Measurements from ENCODE around the gene TSPAN18.

Gene TSPAN18

DNA sequence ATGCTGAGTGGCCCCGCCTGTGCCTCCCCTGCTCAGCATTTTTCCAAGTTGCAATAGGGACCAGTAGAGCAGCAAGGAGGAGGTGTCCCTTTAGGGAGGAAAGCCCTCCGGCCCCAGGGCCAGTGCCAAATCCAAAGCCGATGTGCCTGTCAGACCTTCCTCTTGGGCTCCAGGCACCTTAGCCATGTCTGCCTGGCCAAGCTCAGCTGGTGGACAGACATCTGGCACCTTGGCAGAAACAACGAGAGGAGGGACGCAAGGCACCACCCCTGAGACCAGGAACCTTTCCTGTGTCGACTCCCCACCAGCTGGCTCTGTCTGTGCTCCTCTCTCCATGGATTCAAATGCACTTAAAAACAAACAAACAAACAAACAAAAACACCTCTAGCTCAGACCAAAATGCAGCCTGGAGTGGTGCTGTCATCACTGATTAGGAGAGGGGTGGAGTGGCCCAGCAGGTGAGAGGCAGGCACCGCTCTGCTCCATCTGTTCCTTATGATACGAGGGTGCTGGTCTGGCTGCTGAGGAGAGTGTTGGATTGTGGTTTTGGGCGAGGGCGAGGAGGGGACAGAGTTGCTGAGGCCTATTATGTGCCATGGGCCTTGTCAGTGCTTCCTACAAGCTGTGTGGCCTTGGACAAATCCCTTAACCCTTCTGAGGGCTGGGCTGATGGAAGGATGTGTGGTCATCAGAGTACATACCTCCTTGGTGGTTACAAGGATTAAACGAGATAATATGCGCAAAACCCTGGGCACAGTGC lies 177.7 kb downstream of the TSPAN18 start:
- DNase-seq, result no peak

DNA sequence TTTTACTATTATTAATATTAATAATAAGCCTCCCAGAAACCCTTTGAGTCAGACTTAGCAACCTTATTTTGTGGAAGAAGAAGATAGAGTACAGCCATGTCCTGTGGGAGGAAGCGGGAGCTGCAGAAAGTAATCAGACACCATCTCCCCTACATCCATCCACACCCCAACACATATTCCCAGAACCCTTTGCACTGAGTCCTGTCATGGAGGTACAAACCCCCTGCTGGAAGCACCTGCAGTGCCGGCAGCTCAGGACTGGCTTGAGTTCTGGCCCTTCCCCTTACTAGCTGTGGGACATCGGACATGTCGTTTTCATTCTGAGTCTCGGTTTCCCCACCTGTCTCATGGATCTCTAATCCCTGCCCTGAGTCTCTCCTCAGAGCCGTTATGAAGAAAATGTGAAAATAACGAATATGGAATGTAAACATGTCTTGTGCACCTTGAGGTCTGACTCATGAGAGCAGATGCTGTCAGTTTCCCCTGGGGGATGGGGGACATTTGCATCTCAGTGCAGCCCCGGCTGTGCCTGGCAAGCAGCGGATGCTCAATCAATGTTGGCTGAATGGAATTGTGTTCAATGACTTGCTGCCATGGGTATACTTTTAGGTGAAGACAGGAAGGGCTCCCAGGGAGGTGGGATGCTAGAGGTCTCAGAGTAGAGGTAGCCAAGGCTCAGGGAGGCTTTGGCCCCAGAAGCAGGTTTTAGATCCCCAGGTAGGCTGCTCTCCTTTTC lies 178.5 kb downstream of the TSPAN18 start:
- no peak for DNase-seq

DNA sequence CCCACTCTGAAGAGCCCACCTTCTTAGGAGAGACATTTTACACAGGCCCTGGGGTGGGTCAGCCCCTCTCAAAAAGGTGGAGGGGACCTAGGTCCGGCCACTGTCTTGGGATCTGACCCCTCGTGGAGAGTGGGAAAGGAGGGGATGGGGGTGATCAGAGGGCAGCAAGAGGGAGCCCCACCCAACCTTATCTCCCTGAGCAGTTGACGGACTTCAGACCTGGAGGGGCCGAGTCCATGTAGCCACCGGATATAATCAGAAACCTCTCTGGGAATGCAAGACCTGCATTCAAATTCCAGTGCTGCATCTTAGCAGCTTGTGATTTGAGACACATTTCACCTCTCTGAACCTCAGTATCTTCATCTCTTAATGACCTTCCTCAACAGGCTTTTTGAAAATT lies 179.9 kb downstream of the TSPAN18 start:
- DNase-seq, result no peak

DNA sequence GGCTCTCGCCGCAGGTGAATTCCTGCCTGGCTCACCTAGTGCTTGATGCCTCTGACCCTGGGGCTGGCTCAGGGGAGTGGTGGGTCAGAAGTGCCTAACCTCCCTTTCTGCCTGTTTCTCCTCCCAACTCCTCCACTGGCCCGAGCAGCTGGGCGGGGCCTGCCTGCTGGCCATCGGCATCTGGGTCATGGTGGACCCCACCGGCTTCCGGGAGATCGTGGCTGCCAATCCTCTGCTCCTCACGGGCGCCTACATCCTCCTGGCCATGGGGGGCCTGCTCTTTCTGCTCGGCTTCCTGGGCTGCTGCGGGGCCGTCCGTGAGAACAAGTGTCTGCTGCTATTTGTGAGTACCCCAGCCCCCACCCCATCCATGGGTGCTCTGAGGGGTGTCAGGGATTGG lies 182.8 kb downstream of the TSPAN18 start:
- DNase-seq, result no peak

DNA sequence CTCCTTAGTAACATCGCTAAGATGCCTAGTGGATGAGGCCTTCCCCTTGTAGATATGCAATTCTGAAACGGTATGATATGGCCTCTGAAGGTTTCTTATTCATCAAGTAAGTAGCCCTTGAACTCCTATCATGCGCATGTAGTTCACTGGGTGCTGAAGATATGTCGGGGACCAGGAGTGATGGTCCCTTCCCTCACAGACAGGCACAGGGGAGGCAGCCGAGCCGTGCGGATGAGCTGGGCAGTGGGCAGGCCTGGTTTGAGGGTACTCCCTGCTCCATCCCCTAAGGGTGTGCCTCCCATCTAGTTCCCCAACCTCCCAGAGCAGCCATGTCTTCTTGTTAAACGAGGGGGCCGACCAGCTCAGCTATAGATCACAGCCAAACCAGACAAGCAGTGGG lies 183.8 kb downstream of the TSPAN18 start:
- no peak for DNase-seq

DNA sequence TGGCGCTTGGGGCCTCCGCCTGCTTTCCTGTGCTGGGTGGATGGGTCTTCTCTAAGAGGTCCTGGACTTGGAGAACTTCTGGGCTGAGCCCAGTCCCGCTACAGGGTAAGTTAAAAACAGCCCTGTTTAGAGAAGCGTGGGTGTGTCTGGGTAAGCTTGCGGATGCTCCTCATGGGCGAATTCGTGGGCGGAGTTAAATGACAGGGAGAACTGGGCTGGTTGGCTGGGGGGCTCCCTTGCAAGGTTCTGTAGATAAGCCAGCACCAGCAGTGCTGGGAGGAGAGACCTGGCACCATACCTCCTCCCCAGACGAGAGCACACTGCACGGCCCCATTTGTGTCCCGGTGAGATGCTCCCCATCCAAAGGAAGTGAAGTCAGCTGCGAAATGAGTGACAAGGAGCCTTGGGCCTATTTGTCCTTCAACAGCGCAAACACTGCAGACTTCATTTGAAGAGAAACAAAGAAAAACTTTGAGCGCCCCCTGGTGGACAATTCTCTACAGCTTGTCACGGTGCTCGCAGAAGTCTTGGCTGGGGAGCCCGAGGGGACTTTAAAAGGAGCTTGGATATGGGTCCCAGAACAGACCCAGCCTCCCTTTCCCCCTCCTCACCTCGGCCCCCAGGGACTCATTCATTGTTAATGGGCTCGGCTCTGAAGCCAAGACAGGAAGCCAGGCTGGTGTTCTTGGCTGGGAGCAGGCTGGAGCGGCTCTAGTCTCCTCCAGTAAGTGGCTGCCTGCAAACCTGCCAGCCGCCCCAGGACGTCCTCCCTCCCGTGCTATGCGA lies 184.5 kb downstream of the TSPAN18 start:
- peak; percentile 78 for DNase-seq

DNA sequence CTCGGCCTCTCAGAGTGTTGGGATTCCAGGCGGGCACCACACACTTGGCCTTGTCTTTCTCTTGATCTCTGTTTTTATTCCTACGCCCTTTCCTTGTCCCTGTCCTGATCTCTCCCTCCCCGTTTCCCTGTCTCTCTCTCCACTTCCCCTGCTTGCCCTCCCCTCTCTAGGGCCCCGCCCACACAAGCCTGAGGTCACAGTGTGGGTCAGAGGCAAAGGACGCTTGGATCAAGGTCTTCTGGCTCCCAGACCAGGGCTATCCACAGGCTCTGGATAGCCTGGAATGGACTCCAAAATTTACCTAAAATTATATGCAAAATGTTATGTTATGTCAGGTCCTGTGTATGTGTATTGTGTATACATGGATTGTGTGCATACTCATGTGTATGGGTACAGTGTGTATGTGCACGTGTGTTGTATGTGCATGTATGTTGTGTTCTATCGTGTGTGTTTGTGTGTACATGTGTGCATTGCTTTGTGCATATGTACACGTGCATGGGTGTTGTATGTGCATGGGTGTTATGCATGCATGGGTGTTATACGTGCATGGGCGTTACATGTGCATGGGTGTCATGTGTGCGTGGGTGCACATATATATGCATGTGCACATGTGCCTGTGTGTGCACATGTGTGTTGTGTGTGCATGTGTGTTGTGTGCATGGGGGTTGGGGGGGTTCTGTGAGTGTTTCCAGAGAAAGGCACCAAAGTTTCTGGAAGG lies 185.7 kb downstream of the TSPAN18 start:
- no peak for DNase-seq

DNA sequence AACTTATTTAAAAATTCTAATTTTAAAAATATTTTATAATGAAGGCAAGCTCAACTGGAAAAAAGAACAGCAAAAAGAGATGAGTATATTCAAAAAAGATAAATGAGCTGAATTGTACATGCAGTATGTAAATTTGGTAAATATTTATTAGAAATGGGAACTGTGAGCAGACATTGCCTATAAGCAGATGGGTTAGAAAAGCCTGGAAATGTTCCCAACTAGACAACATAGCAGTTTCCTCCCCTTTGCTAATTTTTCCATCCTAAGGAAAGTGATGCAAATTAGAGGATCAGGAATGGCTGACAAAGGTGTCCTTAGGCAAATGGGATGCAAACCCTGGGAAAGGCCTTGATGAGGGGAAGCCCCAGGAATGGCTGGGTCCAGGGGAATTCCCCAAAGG lies 186.7 kb downstream of the TSPAN18 start:
- no peak for DNase-seq

DNA sequence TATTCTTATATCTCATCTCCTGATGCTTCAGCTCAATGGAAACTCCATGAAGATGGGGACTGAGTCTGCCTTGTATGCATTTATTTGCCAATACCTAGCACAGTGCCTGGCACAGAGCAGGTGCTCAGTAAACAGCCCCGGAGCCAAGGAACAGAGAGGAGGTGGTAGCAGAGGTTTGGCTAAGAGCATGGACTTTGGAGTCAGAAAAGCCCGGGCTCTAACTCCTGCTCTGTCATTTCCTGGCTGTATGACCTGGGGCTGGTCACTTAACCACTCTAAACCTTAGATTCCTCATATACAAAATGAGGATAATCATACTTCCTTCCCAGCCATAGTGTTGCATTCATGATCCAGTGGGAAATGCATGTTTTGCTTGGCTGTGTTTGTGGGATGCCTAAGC lies 187.3 kb downstream of the TSPAN18 start:
- no peak for DNase-seq

DNA sequence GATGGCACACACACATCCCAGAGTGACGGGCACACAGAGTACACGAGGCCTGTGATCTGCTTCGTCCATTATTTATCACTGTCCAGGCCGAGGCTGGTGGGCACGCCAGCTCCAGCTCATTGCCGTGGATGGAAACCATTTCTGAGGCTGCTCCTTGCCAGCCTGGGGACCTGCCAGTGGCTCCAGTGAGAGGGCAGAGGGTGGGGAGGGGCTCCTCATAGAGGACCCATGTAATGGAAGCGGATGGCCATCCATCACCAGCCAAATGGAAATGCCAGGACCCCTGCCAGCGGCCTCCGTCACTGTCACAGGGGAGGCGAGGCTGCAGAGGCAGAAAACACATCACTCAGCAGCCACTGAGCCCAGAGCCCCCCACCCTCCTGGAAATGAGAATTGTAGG lies 188.2 kb downstream of the TSPAN18 start:
- DNase-seq, result no peak

DNA sequence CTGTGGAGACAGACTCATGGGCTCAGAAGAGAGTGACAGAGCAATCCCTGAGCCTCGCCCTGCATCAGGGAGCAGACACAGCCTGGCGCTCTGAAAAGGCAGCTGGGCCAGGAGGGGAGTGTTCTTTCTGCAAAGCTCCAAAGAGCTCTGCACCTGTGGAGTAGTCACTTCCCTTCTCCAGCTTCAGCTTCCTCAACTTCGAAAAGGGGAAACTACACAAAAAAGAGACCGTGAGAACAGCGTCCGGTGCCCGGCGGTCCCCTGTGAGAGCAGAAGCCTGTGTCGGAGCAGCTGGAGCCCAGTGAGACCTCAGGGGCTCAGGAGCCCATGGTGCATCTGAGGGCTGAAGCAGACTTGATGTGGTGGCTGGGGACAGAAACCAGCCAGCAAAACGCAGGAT lies 188.9 kb downstream of the TSPAN18 start:
- no peak for DNase-seq

DNA sequence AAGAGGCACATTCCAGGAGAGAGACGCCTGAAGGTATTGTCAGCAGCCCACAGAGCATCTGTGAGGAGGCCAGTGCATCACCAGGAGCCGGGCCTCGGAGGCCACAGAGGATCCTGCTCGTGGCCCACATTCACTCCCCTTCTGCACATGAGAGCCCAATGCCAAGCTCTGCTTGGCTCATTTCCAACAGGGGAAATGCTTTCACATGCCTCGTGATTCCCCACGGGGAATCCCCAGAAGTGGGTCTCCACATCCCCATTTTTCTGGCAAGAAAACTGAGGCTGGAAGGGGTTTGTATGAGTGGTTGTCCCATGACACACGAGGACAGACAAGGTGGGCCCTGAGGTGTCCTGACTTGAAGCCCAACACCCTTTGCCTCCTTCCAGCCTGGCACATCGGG lies 189.6 kb downstream of the TSPAN18 start:
- DNase-seq, result no peak

DNA sequence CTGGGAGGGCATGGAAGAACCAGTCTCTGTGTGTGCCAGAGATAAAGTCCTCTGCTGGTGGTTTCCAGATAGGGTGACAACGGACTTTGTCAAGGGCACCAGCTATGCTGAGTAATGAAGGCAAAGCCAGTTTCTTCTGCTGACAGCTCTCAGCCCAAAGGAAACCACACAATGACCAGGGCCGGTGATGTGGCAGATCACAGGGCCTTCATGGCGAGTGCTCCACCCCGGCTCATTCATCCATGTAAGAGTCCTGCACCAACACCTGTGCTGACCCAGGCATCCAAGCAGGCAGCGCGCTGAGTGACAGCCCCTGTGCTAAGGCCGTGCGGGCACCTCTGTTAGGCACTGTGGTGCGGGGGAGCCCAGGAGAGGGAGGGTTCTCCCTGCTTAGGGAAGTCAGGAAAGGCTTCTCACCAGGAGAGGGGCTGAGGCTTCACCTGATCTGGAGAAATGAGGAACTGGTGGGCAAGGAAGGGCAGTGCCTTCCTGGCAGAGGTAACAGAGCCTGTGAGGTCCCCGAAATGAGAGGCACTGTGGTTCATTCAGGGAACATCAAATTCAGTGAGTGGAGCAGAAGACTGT lies 190.1 kb downstream of the TSPAN18 start:
- DNase-seq, result no peak

DNA sequence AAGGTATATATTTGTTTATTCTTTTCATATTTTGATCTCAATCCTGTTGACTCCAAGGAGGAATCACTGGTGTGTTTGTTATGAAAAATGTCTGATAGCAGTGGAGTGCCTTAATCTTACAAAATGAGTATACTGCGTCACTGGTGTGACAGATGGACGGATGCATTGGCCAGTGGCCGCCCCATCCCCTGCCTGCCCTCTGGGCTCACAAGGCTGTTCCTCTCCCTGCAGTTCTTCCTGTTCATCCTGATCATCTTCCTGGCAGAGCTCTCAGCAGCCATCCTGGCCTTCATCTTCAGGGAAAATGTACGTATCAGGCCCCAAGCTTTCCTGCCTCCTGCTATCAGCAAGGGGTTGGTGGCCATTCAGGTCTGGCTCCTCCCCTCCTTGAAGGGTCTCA lies 191.0 kb downstream of the TSPAN18 start:
- DNase-seq, result no peak

DNA sequence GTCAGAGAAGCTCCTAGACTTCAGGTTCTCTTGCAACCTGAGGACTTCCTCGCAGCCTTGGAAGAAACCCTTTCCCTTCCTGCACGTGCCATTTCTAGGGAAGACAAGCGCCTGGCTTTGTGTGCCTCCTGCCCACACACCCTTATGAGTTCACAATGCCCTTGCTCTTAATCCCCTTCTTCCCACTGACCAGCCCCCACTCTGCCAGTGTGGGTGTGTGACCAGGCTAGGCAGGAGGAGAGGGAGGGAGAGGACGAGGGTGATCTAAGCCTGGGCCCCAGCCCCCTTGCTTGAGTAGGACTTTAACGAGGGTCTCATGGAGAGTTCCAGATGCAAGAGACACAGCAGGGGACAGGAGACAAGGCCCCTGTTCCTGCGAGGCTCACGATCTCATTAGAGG lies 193.7 kb downstream of the TSPAN18 start:
- no peak for DNase-seq

DNA sequence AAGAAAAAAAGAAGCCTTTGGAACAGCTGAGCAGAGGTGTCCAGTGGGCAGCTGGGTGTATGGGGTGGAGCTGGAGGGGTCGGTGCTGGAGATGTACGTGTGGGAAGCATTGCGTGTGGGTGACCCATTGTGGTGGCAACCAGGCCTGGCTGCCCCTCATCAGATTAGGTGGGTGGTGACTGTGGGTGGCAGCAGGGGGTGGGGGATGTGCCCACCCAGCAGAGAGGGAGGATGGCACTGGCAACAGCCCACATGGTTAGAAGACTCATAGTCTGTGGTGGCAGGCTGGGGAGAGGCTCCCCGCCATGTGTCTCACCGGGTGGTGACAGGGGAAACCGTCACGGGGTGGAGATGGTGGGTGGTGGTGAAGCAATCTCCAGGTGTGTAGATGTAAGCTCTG lies 196.4 kb downstream of the TSPAN18 start:
- no peak for DNase-seq

DNA sequence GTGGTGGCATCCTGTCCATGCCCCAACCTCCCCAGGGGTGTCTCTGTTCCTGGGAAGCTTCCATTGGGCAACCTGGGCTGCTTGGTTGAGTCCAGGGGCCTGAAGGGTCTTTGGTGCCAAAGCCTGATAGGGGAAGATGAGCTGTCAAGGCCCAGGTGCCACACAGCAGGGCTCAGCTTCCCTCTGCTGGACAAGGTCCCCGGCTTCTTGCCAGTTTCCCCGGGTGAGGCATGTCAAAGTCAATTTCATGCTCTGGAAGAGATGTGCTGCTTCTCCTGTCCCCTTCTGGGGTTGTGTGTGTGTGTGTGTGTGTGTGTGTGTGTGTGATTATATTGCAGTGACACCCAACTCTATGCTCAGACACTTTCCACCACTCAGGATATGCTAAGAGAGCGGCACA lies 197.0 kb downstream of the TSPAN18 start:
- DNase-seq, result no peak

DNA sequence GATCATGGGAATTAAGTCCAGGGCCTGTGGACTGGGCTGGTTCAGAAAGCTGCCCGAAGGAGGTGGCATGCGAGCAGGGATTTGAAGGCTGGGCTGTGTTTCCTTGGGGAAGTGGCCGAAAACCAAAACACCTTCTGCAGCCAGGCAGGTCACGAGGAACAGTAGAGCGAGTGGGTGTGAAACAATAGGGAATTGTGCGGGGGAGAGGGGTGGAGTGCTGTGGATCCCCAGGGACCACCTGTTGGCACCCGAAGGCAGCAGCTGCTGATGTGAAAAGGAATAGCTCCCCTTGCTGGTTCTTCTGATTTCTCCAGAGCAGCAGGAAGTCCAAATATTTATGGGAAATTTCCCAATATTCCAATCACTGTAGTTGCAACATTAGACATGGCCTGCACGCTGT lies 199.3 kb downstream of the TSPAN18 start:
- DNase-seq, result no peak

DNA sequence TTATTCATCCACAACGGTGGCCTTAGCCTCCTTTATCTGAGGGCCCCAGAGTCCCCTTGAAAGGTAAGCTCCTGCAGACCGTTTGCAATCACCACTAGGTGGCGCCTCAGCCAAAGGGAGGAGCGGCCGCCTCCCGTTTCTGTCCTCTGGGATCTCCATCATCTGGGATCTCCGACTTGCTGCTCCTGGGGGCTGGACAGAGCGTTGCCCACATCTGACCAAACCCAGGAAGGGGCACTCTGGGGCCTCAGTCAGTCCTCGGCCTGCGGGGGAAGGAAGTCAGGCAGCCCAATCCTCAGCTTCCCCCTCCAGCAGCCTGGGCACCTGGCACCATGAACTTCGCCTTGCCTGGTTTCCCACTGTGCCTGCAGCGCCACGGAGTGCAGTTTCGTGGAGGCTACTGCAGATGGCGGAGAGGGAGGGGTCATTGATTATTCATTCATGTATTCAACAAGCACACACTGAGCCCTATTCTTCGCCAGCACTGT lies 200.5 kb downstream of the TSPAN18 start:
- DNase-seq, result peak; percentile 67

DNA sequence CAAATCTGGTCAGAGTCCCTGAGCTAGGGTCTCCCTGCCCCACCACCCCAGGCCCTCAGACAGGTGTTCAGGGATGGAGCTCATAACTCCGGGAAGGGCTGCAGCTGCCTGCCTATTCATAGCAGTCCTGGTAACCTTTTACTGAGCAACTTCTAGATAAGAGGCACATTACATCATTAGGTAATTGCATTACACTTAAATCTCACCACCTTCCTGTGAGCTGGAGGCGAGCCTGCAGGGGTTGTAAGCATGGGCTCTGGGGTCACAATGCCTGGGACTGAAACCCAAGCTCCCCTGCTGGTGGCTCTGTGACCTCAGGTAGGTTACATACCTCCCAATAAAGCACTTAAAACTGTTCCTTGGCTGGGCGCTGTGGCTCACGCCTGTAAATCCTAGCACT lies 201.4 kb downstream of the TSPAN18 start:
- DNase-seq, result no peak

DNA sequence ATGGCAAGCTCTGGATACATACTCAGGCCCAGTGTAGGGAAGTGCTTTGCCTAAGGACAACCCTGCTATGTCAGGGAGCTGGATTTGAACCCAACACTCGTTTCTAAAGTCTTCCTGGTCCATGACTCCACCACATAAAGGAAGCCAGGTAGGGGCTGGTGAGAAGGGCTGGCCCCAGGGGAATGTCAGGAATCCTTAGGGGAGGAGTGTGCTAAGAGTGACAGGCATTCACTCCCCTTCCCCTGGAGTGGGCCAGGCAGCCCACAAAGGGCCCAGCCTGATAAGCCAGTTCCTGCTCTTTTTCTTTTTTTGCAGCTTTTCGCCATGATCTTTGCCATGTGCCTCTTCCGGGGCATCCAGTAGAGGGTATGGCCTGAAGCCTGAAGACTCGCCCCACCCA lies 202.1 kb downstream of the TSPAN18 start:
- no peak for DNase-seq

DNA sequence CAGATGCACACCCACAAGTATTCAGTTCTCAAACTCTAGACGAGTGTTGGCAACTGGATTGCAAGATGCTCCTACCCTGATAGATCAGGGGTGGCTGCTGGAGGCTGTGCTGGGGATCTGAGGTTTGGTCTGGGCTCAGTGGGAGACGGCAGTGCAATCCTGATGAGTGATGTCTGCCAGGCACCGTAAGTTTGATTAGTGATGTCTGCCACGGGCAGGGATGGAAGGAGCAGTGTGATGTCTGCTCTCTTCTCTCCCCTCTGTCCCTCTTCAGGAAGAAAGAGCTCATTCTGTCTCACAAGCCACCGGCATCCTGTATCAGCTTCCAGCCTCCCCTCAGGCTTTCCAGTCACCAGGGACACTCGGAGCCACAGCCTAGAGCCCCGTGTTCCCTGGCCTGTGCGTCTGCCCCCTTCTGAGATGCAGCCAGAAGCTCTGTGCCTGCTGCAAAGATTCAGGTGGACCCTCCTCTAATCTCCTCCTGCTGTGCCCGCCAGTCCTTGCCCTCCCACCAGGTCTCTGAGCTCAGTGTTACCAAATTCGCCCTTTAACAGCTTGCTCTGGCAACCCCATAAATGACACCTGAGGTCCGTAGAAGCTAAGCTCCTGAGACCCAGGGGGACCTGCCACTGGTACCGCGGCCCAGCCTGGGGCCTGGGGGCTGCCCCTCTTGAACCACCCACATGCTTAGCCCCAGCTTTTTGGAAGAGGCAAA lies 204.0 kb downstream of the TSPAN18 start:
- DNase-seq, result no peak
